ENCODE data around the gene ABCA12. TPM values are rescaled to one million over a fixed set of nuclear protein-coding genes. Genes with fewer than 3 reads are reported as not detected.

ABCA12 gene
- polyA plus RNA-seq, 1 of the 3 experiments (the other 2 are of a cell fraction), result 0.07 TPM

DNA sequence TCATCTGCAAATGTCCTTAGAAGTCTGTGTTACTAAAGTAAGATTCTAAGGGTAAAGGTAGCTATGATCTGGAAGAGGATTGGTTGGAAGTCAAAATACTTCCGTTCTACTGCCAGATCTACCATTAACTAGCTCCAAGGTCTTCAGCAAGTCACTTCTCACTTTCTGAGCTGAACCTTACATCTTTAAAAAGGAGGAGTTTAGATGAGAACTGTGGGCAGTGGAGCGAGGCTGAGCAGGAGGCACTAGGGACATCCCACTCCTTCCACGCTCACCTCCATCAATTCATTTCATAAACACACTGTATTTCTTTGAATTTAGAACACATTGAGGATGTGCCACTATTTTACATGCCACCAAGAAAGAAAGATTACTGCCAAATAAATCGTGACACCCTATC, 143.0 kb downstream of the ABCA12 start:
- Histone ChIP-seq H4K20me1 (ENCODE audit: insufficient read depth) (no peaks in the 10 kb centered on the region), H2AFZ (ENCODE audit: low read depth) (no peak overlapping the region), H3K4me3 (ENCODE audit: low read depth in 2 of 2, low read length in 1 of 2) (no peak overlapping the region), H3F3A (replicated peaks; ENCODE audit: insufficient read depth) (no peaks in the 10 kb centered on the region), H3K79me2 (ENCODE audit: insufficient read depth) (no peaks in the 10 kb centered on the region), H3K9ac (no peak overlapping the region), H3K27me3 (ENCODE audit: insufficient read depth) (no peaks in the 10 kb centered on the region), H3K27ac (ENCODE audit: low read depth in 2 of 2, low read length in 1 of 2) (no peak overlapping the region), H3K36me3 (replicated peaks in 1 of 2; ENCODE audit: control insufficient read depth in 1 of 2, insufficient read depth in 2 of 2, low read length in 1 of 2) (no peaks in the 10 kb centered on the region), H3K9me2 (no peaks in the 10 kb centered on the region), H3K9me3 (no peaks in the 10 kb centered on the region), H3K4me1 (ENCODE audit: control insufficient read depth in 1 of 2, insufficient read depth in 2 of 2, low read depth in 1 of 2, low read length in 1 of 2) (no peaks in the 10 kb centered on the region; a peak in 1 of 4 replicates), H3K4me2 (no peak overlapping the region)
- 59% methylated on average over 4 of the region's 4 CpGs for WGBS (ENCODE audit: low lambda C conversion rate)
- CTCF ChIA-PET, result no interaction called here
- no peak for DNase-seq
- POLR2A ChIA-PET, result no interaction called here
- TF ChIP-seq FOSL2 (IDR thresholded peaks at IDR 0.05; ENCODE audit: borderline replicate concordance, low read depth) (no peak), MEF2A (IDR thresholded peaks at IDR 0.05; ENCODE audit: borderline replicate concordance, low read depth) (no peak), RXRA (IDR thresholded peaks at IDR 0.05; ENCODE audit: borderline replicate concordance, low read depth) (no peak), MXI1 (IDR thresholded peaks at IDR 0.05; ENCODE audit: low read depth, low read length) (no peak), SMC3 (IDR thresholded peaks at IDR 0.05; ENCODE audit: low read depth, low read length) (no peak), SIN3A (IDR thresholded peaks at IDR 0.05; ENCODE audit: borderline replicate concordance, low read depth, low read length) (no peak), TCF12 (IDR thresholded peaks at IDR 0.05) (no peak), EZH2phosphoT487 (IDR thresholded peaks at IDR 0.05; ENCODE audit: borderline replicate concordance, low read depth) (no peak), EP300 (IDR thresholded peaks at IDR 0.05; ENCODE audit: borderline replicate concordance in 1 of 2, low read depth in 1 of 2, low read length in 1 of 2) (no peak), FOXM1 (IDR thresholded peaks at IDR 0.05; ENCODE audit: low read depth) (no peak), TEAD4 (IDR thresholded peaks at IDR 0.05; ENCODE audit: borderline replicate concordance, insufficient read depth) (no peak), RCOR1 (IDR thresholded peaks at IDR 0.05; ENCODE audit: low read length) (no peak), NRF1 (IDR thresholded peaks at IDR 0.05; ENCODE audit: low read depth, low read length) (no peak), CHD2 (IDR thresholded peaks at IDR 0.05; ENCODE audit: low read length, partially characterized antibody) (no peak), RAD21 (IDR thresholded peaks at IDR 0.05; ENCODE audit: low read length) (no peak), ELF1 (IDR thresholded peaks at IDR 0.05) (no peak)
- TF ChIP-seq, protein P1, sequence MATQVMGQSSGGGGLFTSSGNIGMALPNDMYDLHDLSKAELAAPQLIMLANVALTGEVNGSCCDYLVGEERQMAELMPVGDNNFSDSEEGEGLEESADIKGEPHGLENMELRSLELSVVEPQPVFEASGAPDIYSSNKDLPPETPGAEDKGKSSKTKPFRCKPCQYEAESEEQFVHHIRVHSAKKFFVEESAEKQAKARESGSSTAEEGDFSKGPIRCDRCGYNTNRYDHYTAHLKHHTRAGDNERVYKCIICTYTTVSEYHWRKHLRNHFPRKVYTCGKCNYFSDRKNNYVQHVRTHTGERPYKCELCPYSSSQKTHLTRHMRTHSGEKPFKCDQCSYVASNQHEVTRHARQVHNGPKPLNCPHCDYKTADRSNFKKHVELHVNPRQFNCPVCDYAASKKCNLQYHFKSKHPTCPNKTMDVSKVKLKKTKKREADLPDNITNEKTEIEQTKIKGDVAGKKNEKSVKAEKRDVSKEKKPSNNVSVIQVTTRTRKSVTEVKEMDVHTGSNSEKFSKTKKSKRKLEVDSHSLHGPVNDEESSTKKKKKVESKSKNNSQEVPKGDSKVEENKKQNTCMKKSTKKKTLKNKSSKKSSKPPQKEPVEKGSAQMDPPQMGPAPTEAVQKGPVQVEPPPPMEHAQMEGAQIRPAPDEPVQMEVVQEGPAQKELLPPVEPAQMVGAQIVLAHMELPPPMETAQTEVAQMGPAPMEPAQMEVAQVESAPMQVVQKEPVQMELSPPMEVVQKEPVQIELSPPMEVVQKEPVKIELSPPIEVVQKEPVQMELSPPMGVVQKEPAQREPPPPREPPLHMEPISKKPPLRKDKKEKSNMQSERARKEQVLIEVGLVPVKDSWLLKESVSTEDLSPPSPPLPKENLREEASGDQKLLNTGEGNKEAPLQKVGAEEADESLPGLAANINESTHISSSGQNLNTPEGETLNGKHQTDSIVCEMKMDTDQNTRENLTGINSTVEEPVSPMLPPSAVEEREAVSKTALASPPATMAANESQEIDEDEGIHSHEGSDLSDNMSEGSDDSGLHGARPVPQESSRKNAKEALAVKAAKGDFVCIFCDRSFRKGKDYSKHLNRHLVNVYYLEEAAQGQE (IDR thresholded peaks at IDR 0.05; ENCODE audit: low read depth, low read length), result no peak
- TF ChIP-seq, protein P2, sequence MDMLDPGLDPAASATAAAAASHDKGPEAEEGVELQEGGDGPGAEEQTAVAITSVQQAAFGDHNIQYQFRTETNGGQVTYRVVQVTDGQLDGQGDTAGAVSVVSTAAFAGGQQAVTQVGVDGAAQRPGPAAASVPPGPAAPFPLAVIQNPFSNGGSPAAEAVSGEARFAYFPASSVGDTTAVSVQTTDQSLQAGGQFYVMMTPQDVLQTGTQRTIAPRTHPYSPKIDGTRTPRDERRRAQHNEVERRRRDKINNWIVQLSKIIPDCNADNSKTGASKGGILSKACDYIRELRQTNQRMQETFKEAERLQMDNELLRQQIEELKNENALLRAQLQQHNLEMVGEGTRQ (IDR thresholded peaks at IDR 0.05; ENCODE audit: borderline replicate concordance, low read depth, low read length), result no peak
